Activated CD4-positive, alpha-beta T cell treated with anti-CD3 and anti-CD28 coated beads, Interleukin-2, amount 50 U/mL, for 1 hour (primary cell): ENCODE data around the gene THAP8.
A peak's percentile ranks its signal among the peaks of the same experiment; 100 is the strongest.
"Not testable (repeated sequence)": the region's sequence is repeated elsewhere in the genome, so short reads cannot be mapped to it uniquely, and the experiment has no call there.

ENCODE experiments used
- DNase-seq: peaks from one replicate; pipeline ENCODE4 v3.0.0-alpha.2; 2020

The THAP8 gene, protein sequence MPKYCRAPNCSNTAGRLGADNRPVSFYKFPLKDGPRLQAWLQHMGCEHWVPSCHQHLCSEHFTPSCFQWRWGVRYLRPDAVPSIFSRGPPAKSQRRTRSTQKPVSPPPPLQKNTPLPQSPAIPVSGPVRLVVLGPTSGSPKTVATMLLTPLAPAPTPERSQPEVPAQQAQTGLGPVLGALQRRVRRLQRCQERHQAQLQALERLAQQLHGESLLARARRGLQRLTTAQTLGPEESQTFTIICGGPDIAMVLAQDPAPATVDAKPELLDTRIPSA

DNA sequence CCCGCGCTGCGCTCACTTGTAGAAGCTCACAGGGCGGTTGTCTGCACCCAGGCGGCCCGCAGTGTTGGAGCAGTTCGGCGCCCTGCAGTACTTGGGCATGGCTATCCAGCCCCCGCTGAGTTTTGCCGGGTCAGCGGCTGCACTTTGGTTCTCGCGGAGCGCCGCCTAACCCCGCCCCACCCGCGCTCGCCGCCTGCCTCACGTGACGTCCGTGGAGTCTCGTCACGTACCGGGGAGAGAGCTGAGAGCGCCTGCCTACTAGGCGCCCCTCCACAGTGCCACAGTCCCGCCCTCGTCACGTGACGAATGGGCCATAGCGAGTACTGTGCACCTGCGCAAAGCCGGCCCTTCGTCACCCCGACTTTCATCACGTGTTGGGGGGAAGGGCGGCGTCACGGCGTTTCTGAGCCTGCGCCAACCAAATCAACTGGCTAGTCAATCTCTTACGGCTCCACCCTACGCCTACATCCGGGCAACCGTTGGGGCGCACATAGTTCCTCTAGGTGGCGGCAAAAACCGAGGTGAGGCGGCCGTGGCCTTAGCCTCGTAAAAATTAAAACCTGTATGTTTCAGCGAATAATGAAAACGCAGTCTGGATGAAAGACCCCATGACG is at the start of gene THAP8:
TSS of gene THAP8 (minus strand) at position 167 of the 614 bp plus-strand sequence. CDS start at position 99, 68 bp downstream.
- peak; percentile 100 for DNase-seq

DNA sequence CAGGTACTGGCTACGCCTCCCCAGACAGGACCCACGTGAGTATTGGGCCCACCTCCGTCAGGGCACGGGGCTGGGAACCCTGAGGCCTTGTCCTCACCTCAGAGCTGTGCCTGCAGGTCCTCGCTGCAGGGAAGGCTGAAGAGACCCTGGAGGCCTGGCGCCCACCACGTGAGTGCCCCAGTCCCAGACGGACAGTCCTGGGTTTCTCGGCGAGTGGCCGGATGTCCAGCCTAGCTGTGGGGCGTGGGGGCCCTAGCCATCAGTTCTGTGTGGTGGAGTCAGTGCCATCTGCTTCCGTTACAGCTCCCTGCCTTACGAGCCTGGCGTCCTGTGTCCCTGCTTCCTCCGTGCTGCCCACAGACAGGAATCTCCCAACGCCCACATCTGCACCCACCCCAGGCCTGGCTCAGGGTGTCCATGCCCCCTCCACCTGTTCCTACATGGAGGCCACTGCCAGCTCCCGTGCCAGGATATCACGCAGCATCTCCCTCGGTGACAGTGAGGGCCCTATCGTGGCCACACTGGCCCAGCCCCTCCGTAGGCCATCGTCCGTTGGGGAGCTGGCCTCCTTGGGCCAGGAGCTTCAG is 49.0 kb upstream of the THAP8 start:
- no peak for DNase-seq

DNA sequence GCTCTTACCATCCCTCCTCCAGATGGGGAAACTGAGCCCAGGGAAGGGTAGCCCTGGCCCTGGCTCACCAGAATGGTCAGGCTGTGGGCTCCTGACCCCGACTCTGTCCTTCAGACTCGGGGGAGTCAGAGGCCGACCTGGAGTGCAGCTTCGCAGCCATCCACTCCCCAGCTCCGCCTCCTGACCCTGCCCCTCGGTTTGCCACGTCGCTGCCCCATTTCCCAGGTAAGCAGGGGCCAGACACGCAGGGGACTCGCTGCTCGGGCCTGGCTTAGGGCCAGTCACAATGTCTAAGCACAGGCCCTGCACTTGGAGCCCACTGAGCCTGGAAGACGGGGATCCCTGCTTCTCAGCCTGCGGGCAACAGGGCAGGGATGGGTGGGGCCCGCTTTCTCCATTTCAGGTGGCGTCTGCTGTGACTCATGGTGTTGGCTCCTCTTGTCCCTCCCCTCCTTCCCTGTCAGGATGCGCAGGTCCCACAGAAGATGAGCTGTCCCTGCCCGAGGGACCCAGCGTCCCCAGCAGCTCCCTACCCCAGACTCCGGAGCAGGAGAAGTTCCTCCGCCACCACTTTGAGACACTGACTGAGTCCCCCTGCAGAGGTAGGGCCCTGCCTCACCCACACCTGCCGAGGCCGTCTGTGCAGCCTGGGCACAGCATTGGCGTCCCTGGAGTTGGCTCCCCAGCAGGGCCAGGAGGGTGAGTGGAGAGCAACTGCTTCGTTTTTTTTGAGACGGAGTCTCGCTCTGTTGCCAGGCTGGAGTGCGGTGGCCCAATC is 47.7 kb upstream of the THAP8 start:
- DNase-seq: no peak

DNA sequence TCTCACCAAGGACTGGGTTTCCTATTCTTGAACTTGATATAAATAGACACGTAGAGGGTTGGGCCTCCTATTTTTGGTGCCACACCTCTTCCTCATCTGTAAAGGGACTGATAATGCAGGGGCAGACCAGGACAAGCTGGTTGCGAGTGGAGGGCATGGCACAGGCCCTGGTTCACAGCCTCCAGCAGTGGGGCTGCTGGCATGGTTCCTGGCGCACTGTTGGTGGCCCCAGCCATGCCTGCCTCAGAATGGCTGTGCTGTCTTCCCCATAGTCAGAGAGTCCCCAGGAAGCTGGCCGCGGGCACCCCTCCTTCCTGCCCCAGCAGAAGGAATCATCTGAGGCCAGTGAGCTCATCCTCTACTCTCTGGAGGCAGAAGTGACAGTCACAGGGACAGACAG is 46.4 kb upstream of the THAP8 start:
- no peak for DNase-seq

DNA sequence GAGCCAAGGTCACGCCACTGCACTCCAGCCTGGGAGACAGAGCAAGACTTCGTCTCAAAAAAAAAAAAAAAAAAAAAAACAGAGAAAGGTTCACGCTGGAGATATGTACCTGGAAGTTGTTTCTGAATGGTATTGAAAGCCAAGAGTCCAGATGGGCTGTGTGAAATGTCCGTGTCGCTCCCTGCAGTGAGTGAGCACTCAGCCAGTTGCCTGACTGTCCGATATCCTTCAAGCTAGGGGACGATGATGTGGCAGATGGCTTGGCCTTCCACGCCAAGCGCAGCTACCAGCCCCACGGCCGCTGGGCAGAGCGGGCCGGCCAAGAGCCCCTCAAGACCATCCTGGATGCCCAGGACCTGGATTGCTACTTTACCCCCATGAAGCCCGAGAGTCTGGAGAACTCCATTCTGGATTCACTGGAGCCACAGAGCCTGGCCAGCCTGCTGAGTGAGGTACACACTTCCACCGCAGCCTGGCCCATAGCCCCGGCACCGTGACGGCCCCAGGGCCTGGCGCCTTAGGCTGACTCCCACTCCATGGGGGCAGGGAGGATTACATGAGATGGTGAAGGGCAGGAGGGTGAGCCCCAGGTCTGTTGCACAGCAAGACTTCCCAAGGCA is 45.2 kb upstream of the THAP8 start:
- no peak for DNase-seq

DNA sequence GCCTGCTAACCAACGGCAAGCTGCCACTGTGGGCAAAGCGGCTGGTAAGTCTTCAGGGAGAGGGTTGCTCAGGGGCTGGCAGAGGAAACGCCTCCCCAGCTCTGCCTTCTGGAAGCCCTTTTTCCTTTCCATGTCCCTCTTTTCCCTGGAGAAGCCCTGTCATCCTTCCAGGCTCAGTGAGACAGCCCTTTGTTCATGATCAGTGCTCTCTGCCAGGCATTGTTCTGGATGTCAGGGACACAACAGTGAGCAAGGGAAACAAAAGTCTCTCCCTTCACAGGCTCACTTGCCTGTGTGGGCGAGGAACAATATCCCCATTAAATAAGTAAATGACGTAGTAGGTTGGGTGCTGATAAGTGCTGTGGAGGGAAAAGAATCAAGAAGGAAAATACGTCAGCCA is 43.0 kb upstream of the THAP8 start:
- no peak for DNase-seq

DNA sequence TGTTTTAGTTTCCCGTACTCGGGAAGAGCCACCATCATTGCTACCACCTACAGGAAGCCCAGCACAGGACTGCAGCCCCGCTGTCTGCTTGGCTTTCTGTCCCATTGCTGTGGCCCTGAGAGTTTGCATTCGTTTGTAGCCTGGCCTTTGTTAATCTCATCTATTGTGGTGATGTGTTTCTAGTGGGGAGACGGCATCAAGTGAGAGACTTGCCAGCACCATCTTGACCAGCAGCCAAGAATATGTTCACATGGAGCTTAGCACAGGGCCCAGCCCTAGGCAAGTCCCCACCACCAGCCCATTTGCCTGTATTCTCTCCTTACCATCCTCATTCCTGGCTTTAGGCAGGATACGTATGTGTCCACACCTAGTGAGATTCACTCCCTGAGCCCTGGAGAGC is 39.6 kb upstream of the THAP8 start:
- no peak for DNase-seq

DNA sequence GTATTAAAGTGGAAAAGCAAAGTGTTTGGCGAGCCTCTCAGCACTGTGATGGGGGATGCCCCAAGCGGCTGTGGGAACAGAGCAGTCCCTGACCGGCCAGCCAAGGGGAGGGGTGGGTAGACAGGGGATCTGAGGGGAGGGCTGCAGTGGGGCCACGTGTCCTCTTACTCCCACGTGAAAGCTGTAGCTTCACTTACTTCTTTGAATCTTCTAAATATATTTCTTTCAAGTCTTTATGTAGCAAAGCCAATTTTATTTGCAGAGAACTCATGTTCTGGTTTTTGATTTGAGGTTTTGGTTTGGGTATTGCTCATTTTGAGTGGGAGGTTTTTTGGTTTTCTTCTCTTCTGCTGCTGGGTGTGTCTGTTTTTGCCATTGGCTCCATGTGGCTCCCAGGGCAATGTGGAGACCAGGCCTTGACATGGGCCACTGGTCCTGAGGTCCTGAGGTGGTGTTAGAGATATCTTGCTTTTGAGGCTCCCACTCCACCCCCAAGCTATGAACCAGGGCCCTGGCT is 39.1 kb upstream of the THAP8 start:
- no peak for DNase-seq

DNA sequence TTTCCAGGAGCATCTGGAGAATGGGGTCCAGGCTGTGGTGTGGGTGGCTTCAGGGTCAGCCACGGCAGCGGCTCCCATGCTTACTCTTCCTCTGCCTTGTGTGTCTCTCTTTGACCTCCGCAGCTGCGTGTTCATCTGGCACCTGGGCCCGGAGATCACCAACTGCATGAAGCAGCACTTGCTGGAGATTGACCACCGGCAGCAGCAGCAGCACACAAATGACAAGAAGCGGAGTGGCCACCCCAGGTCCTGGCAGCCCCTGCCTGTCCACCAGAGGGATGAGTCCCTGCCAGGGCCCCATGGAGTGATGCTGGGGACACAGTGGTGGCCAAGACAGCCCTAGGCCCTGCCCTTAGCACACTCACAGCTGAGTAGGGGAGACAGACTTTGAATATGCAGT is 38.5 kb upstream of the THAP8 start:
- no peak for DNase-seq

DNA sequence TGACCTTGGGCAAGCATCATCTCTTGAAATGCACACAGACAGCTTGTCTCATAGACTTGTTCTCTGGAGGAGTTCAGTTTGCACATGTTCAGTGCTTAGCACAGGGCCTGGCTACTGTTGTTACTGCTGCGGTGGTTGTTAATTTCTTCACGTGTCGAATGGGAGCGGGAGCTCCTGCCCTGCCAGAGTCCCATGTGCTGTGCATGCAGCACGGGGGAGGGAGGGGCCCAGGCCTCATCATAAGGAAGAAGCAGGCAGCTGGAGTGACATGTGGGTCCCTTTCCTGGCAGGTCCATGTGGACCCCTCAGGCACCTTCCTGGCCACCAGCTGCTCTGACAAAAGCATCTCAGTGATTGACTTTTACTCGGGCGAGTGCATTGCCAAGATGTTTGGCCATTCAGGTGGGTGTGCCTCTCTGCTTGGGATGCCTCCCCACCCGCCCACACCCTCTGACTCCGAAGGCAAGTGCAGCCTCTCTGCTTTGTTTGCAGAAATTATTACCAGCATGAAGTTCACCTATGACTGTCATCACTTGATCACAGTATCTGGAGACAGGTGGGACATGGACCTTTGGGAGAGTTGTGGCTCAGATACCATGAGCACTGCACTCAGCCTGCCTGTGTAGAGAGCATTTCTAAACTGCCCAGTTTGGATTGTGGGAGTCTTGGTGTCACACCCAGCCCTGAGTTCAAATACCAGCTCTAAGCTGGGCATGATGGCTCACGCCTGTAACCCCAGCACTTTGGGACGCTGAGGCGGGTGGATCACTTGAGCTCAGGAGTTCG is 37.0 kb upstream of the THAP8 start:
- DNase-seq: no peak

DNA sequence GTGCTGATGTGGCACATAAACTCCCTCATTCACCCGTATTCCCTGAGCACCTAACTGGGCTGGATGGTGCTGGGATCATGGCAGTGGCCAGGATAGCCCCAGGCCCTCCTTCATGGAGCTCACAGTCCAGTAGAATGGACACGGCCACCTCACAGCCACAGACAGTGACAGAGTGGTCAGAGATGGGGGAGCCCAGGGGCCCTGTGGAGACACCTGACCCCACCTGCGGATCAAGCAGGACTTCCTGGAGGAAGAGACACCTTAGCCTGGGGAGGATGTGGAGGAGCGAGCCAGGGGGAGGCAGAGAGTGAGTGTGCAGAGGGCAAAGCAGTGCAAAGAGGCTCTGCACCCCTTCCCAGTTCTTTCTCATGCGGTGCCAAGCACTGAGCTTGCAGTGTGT is 35.8 kb upstream of the THAP8 start:
- DNase-seq: no peak

DNA sequence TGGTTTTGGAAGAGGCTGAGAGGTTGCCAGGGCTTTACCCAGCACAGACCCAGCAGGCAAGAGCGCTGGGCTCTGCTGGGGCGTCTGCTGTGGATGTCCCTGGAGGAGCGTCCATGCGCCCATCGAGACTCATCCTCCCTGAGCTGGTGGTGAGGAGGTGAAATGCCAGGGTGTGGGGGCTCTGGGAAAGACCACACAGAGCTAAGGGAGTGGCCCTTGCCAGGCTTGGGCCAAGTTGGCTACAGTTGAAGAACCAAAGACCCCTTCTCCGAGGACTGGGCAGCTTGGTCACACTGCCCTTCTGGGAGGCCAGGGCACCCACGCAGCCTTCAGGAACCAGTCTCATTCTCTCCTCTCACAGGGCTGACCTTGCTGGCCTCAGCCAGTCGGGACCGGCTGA is 32.2 kb upstream of the THAP8 start:
- no peak for DNase-seq

DNA sequence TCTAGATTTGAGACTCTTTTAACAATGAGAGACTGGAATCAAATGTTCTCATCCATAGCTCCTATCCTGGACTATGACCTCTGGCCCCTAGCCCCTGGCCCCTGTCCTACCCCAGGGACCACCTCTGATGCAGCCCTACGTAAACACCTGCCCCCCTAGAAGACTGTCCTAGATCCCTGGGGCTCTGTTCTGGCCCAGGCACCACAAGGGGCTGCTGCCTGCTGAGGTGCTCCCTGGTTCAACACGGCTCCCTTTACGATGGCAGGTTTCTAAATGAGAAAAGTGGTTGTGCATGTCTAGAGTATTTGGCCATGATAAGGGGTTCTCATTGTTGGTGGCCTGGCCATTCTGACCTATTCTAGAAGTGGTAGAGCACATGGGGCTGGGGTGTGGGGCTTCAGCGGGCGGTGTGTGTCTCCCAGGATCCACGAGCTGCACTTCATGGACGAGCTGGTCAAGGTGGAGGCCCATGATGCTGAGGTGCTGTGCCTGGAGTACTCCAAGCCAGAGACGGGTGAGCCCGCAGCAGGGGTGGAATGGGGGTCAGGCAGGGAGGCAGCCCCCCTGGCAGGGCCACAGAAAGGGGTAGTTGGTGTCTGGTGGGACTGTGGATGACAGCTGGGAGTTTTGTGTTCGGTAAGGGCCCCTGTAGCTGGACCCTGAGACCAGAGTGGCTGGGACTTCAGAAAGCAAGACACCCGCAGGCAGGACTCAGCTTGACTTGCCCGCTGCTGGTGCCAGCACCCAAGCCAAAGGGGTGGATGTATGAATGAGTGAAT is 30.3 kb upstream of the THAP8 start:
- DNase-seq: no peak

DNA sequence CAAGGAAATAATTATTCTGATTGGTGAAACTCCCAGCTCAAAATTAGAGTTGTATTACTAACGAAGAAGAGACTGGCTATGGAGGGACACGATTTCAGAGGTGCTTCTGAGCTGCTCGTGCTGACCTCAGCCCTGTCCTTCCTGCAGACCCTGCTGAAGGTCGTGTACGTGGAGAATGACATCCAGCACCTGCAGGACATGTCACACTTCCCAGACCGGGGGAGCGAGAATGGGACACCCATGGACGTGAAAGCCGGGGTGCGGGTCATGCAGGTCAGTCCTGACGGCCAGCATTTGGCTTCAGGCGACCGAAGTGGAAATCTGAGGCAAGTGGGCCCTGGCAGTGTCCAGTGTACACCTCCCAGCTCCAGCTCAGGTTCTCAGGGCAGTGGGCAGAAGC is 28.8 kb upstream of the THAP8 start:
- no peak for DNase-seq

DNA sequence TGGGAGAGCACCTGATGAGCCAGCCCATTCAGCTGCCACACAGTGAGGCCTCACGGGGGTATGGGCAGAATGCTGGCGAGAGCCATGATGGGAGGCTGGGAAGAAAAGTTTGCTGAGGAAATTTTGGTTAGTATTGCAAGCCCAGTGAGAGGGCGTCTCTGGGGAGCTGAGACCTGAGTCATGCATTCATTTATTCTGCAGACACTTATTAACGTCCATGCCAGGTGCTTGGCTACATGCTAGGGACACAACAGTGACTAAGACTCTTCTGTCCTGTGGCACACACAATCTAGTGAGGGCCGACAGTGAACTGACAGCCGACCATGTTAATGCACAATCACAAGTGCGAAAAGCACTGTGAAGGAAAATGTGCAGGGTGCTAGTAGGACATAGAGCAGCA is 27.8 kb upstream of the THAP8 start:
- DNase-seq: no peak

DNA sequence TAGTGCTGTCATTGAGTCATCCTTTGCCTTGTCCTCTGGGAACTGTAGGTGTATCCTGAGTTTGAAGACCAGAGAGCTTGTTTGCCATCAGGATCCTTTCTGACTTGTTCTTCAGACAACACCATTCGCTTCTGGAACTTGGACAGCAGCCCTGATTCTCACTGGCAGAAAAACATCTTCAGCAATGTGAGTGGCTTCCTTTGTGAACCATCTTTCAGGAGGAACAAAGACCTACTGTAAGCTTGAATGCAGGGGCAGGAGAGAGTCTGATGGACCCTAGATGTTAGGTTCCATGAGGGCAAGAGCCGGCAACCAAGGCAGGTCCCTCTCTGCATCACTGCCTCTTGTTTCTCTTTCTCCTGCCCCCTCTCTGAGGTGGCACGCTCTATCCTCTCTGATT is 27.3 kb upstream of the THAP8 start:
- DNase-seq: no peak

DNA sequence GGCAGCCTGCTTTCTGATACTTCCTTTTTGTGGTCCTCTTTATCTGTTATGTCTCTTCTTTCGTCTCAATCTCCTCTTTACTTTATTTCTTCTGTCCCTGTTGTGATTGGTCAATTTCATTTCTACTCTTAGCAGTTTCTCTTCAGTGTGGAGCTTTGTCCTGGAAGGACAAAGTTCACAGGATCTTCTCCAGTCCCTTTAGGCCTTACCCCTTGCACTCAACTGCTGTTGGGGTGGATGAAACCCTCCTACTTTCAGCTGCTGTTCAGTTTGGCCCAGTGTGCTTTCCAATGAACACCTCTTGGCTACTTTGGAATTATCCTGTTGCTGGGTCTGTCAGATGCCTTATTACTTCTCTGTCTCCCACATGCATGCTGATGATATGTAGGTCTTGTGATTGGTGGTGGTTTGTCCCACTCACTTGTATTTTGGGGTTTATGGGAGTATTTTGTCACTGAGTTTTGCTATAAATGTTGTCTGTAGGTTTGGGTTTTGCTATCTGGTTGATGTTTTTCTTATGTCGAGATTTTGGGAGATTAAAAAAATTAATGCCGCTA is 25.4 kb upstream of the THAP8 start:
- DNase-seq: no peak

DNA sequence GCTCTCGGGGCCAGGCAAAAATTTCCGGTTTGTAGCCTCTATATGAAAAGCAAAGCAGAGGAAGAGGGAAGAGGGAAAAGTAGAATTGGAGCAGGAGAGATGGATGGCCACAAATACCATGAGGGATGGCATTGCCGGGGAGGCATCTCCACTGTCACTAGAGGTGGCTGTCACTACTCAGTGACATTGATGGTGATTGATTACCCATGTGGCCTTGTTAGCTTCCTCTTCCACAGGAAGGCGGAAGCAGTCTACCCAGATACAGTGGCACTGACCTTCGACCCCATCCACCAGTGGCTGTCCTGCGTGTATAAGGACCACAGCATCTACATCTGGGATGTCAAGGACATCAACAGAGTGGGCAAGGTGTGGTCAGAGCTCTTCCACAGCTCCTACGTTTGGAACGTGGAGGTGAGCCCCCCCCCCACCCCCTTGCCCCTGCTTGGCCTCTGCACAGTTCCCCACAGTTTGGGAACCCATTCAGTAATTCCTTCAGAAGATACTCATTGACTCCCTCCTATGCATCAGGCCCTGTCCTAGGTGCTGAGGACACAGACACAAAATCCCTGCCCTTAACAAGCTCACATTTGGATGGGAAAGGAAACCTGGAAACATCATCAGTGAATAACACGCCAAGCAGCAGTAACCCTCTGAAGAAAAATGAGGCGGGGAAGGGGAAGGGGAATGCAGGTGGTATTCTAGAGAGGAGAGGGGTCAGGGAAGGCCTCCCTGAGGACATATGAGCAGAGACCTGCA is 19.2 kb upstream of the THAP8 start:
- no peak for DNase-seq

DNA sequence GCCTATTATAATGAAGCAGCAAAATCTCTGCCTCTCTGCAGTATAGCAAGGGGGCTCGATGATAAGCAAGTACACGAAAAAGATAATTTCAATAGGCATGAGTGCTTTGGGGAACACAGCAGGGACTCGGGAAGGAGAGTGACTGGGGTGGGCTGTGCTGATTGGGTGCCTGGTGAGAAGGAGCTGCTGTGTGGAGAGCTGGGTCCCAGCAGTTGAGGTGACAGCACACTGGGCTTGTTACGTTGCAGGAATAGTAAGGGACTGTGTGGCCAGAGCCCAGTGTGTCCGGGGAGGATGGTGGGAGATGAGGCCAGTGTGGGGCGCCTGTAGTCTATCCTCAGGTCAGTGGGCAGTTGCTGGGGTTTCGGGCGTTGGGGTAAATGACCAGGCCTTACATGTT is 18.0 kb upstream of the THAP8 start:
- DNase-seq: no peak

DNA sequence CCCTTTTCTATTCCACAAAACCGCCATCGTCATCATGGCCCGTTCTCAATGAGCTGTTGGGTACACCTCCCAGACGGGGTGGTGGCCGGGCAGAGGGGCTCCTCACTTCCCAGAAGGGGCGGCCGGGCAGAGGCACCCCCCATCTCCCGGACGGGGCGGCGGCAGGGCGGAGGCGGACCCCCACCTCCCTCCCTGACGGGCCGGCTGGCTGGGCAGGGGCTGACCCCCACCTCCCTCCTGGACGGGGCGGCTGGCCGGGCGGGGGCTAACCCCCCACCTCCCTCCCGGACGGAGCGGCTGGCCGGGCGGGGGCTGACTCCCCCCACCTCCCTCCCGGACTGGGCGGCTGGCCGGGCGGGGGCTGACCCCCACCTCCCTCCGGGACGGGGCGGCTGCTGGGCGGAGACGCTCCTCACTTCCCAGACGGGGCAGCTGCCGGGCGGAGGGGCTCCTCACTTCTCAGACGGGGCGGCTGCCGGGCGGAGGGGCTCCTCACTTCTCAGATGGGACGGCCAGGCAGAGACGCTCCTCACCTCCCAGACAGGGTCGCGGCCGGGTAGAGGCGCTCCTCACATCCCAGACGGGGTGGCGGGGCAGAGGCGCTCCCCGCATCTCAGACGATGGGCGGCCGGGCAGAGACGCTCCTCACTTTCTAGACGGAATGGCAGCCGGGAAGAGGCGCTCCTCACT is 14.9 kb upstream of the THAP8 start:
- not testable (repeated sequence) for DNase-seq
